GM12878 (cell line): ENCODE data around the gene CHST15. TPM values are rescaled to one million over a fixed set of nuclear protein-coding genes. Genes with fewer than 3 reads are reported as not detected.

Source experiments
- ATAC-seq: fragments of 200-7000 bp; cut with Tn5 transposase; 3 replicates; pipeline ENCODE4 v1.9.1; 2020; ENCODE audit warnings: mild to moderate bottlenecking, moderate library complexity
- BruUV-seq: library from RNA; stranded (reverse); fragments of 400-500 nt; replicated peaks from 2 replicates; lab custom pipeline; 2021; lab: Mats Ljungman, UMichigan
- CTCF ChIA-PET: fragments of 300-600 bp; sonication (Branson Sonifier 250); formaldehyde crosslinking; extraction: SDS; loops from one replicate; lab custom pipeline; 2021; ENCODE audit warnings: inconsistent platforms; lab: Yijun Ruan, JAX
- POLR2A ChIA-PET: fragments of 350-600 bp; formaldehyde crosslinking; extraction: SDS; loops from one replicate; lab custom pipeline; 2021; ENCODE audit warnings: inconsistent platforms; lab: Charles Lee
- RAD21 ChIA-PET: fragments of 300-600 bp; sonication (Branson Sonifier 250); formaldehyde crosslinking; loops from one replicate; lab custom pipeline; 2023; ENCODE audit warnings: antibody characterized with exemption; ENCODE audit not compliant: unreplicated experiment; lab: Charles Lee
- SMC1A ChIA-PET: fragments of 300-600 bp; sonication (Branson Sonifier 250); formaldehyde crosslinking; loops from one replicate; lab custom pipeline; 2023; ENCODE audit not compliant: unreplicated experiment, uncharacterized antibody; lab: Charles Lee
- DNase-seq: peaks from one replicate; pipeline ENCODE4 v3.0.0-alpha.2; 2011; ENCODE audit warnings: low read depth, low spot score
- FAIRE-seq: peaks from 3 replicates; lab custom pipeline; 2011; peaks lifted over from hg19 to GRCh38; lab: Jason Lieb, UNC
- H2AFZ ChIP-seq: 2 replicates; pipeline ENCODE4 v1.6.0; 2011; ENCODE audit warnings: low read depth, low read length, control low read depth; ENCODE audit not compliant: control insufficient read depth
- H3K27ac ChIP-seq: 2 replicates; pipeline ENCODE4 v1.5.1; 2011; ENCODE audit warnings: control low read depth; ENCODE audit not compliant: control insufficient read depth, insufficient read depth
- H3K27me3 ChIP-seq, 2 experiments: replicated peaks in 1 of 2; 2 replicates each; pipeline versions ENCODE4 v1.6.0 to v1.6.1; 2011; ENCODE audit warnings: low read length in 1 of 2; ENCODE audit not compliant: control insufficient read depth in 2 of 2, insufficient read depth in 2 of 2
- H3K36me3 ChIP-seq, 2 experiments: 2 replicates each; pipeline ENCODE4 v1.5.1; 2011; ENCODE audit warnings: low read length in 1 of 2; ENCODE audit not compliant: control insufficient read depth in 2 of 2, insufficient read depth in 2 of 2
- H3K4me1 ChIP-seq: 2 replicates; pipeline ENCODE4 v1.6.1; 2011; ENCODE audit warnings: mild to moderate bottlenecking, low read length, moderate library complexity, mixed read lengths; ENCODE audit not compliant: control insufficient read depth, insufficient read depth
- H3K4me2 ChIP-seq: 2 replicates; pipeline ENCODE4 v1.6.0; 2011; ENCODE audit warnings: control low read depth; ENCODE audit not compliant: control insufficient read depth, insufficient read depth
- H3K4me3 ChIP-seq: fragments of 200-600 bp; sonication (generic); 2 replicates; pipeline ENCODE4 v1.5.1; 2016
- H3K79me2 ChIP-seq: 2 replicates; pipeline ENCODE4 v1.6.0; 2011; ENCODE audit warnings: low read length; ENCODE audit not compliant: control insufficient read depth, insufficient read depth
- H3K9ac ChIP-seq: 2 replicates; pipeline ENCODE4 v1.8.0; 2011; ENCODE audit warnings: low read length, control low read depth, mixed read lengths; ENCODE audit not compliant: control insufficient read depth, insufficient read depth
- H3K9me3 ChIP-seq: replicated peaks from 3 replicates; pipeline ENCODE4 v1.5.1; 2011; ENCODE audit warnings: mild to moderate bottlenecking, low read length; ENCODE audit not compliant: control insufficient read depth, insufficient read depth
- H4K20me1 ChIP-seq: 2 replicates; pipeline ENCODE4 v1.6.0; 2011; ENCODE audit not compliant: control insufficient read depth, insufficient read depth
- GATAD2B ChIP-seq: fragments of 450-650 bp; conservative IDR thresholded peaks from 2 replicates; pipeline ENCODE4 v1.6.1; 2017; ENCODE audit warnings: low read depth, mild to moderate bottlenecking, moderate library complexity
- HCFC1 ChIP-seq: fragments of 150-350 bp; IDR thresholded peaks from 2 replicates; pipeline ENCODE4 v1.6.1; 2014; ENCODE audit warnings: low read length
- MEF2A ChIP-seq: IDR thresholded peaks from 2 replicates; pipeline ENCODE4 v1.6.1; 2011; ENCODE audit warnings: low read depth, mild to moderate bottlenecking, low read length, moderate library complexity; ENCODE audit not compliant: insufficient read depth
- NFIC ChIP-seq: IDR thresholded peaks from 2 replicates; pipeline ENCODE4 v1.6.1; 2012; ENCODE audit warnings: low read depth, mild to moderate bottlenecking, inconsistent platforms, low read length, moderate library complexity
- NR2C1 ChIP-seq: fragments of 450-650 bp; IDR thresholded peaks from 2 replicates; pipeline ENCODE4 v1.6.1; 2017; ENCODE audit warnings: antibody characterized with exemption, mild to moderate bottlenecking, moderate library complexity
- NR2F1 ChIP-seq: fragments of 450-650 bp; conservative IDR thresholded peaks from 2 replicates; pipeline ENCODE4 v1.6.1; 2017; ENCODE audit warnings: mild to moderate bottlenecking
- SUPT20H ChIP-seq: IDR thresholded peaks from 2 replicates; pipeline ENCODE4 v1.6.1; 2011; ENCODE audit warnings: low read depth, mild to moderate bottlenecking, low read length, moderate library complexity, borderline replicate concordance; ENCODE audit not compliant: control insufficient read depth
- WRNIP1 ChIP-seq: IDR thresholded peaks from 2 replicates; pipeline ENCODE4 v1.6.1; 2011; ENCODE audit warnings: low read depth, low read length, improper control_type of control experiment, borderline replicate concordance
- ZNF217 ChIP-seq: fragments of 450-650 bp; IDR thresholded peaks from 2 replicates; pipeline ENCODE4 v1.6.1; 2017; ENCODE audit warnings: antibody characterized with exemption, mild to moderate bottlenecking
- WGBS: methylation state at CpG from one replicate; pipeline ENCODE4 v1.1.6; 2016; ENCODE audit warnings: low lambda C conversion rate; ENCODE audit not compliant: insufficient replicate concordance, insufficient coverage; ENCODE audit errors: missing lambda C conversion rate; 5-methylcytosine and 5-hydroxymethylcytosine counted together
- in situ Hi-C: fragments of 300-500 bp; cut with MboI; formaldehyde crosslinking; loops from 9 replicates; pipeline ENCODE4 v1.14.3; 2018; ENCODE audit warnings: mixed read lengths
- intact Hi-C: fragments of 100-400 bp; cut with micrococcal nuclease; formaldehyde crosslinking; loops from one replicate; pipeline ENCODE4 v1.14.2; 2022; ENCODE audit not compliant: unreplicated experiment
- polyA plus RNA-seq, 11 experiments: library from polyadenylated mRNA; depleted of rRNA in 4 of 11; unstranded in 6 of 11; stranded (reverse) in 5 of 11; fragments of >200 nt; fragmentation: Nextera tagmentation in 4 of 11; fragmentation: Illumina TruSeq in 1 of 11; extraction: Ambion mirVana in 4 of 11; extraction: Trizol in 1 of 11; gene quantifications; 1 replicate in 1 of 11; 2 replicates in 10 of 11; pipeline versions ENCODE4 v1.2.1 to v1.2.3, GENCODE V29; 2011 to 2016; ENCODE audit warnings: inconsistent platforms in 2 of 11, missing spikeins in 2 of 11, low read depth in 1 of 11
- total RNA-seq, 4 experiments: library from RNA; depleted of rRNA in 3 of 4; stranded (reverse); fragments of >200 nt in 3 of 4; fragmentation: Illumina TruSeq in 1 of 4; extraction: Trizol in 1 of 4; gene quantifications; 2 replicates each; pipeline versions ENCODE4 v1.2.1 to v1.2.3, GENCODE V29; 2013 to 2021
- TF ChIP-seq, protein P1 (sequence below): fragments of 450-650 bp; conservative IDR thresholded peaks from 2 replicates; pipeline ENCODE4 v1.6.1; 2017; ENCODE audit warnings: mild to moderate bottlenecking, moderate library complexity
- TF ChIP-seq, protein P2 (sequence below): fragments of 150-350 bp; IDR thresholded peaks from 2 replicates; pipeline ENCODE4 v1.6.1; 2016; ENCODE audit warnings: low read depth, low read length
- TF ChIP-seq, protein P3 (sequence below): fragments of 450-650 bp; IDR thresholded peaks from 2 replicates; pipeline ENCODE4 v1.6.1; 2017; ENCODE audit warnings: mild to moderate bottlenecking

CHST15 gene
- total and polyA plus RNA-seq, 10 of the 15 experiments (the other 5 are each of a cell fraction or from before 2014, with no cell fraction given), result 0.02 to 0.53 (median 0.05) TPM; not detected in 1

DNA sequence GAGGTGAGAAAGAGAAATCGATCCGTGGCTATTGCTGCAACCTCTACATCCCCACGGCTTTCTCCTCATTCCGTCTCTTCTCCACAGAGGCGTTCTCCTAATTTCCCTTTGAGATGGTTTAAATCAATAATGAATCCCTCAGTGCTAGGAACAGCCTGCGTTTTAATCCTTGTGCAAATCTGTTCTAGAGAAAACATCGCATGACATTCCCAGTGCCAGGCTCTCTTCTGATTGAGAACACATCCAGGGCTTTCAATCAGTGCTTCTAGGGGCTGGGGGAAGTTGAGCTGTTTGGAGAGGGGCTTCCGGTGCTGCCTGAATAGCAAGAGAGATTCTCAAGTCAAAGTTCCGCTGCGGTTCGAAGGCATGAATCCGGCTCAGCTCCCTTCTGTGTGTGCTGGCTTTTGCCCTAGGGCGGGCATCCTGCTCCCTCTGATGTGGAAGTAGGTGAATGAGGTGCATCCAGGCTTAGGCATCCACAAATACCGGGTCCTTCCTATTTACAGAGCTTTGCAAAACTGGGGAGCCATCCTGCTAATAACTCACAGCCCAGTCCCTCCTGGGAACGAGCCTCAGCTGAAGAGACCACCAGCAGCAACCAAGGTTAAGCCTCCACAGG, 62.8 kb downstream of the CHST15 start (continued):
- no peak for TF ChIP-seq NFIC
- TF ChIP-seq NR2F1, result no peak

DNA sequence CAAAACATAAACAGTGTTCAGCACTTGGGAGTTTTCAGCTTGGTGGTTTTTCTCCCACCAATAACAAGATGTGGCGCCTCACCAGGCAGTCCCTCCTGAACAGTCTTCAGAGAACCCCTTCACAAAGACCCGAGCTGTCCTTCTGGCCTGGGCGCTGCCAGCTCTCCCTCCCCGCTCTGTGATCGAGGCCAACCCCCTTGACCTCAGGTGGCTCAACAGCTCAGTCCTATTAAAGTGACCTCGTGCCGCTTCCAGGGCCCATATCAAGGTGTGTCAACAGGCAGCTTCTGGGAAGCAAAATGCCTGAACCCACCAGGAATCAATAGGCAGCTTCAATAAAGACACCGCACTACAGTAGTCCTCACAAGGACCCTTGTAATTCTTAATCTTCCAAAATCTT, 63.3 kb downstream of the CHST15 start:
- H3K79me2 ChIP-seq, result no peaks in the 10 kb centered on the region
- ATAC-seq, result no peak
- SMC1A ChIA-PET, result interaction anchor here (1.0 to 1.3 kb wide), 2 partner anchors 13 to 15 kb away, joined by 3 to 4 read pairs; no protein-coding TSS in a partner anchor
- 56% methylated on average over 8 of the region's 8 CpGs for WGBS
- H4K20me1 ChIP-seq, result no peaks in the 10 kb centered on the region
- no peak overlapping the region for H3K27ac ChIP-seq
- POLR2A ChIA-PET, result no interaction called here
- BruUV-seq, result no TSS peak
- DNase-seq, result no peak
- H3K27me3 ChIP-seq, result no peaks in the 10 kb centered on the region; a peak in 3 of 4 replicates
- CTCF ChIA-PET, result interaction anchor here (1.0 kb wide), 1 partner anchor 13 kb away, joined by 3 read pairs; no protein-coding TSS in a partner anchor
- H3K36me3 ChIP-seq, result no peaks in the 10 kb centered on the region
- no peaks in the 10 kb centered on the region for H3K4me1 ChIP-seq
- no peak overlapping the region for H3K4me2 ChIP-seq
- H3K9me3 ChIP-seq, result no peaks in the 10 kb centered on the region
- RAD21 ChIA-PET, result interaction anchor here (1.2 kb wide), 1 partner anchor 13 kb away, joined by 3 read pairs; no protein-coding TSS in a partner anchor
- no peak overlapping the region for H2AFZ ChIP-seq
- no peak for FAIRE-seq
- no peak overlapping the region for H3K9ac ChIP-seq
- H3K4me3 ChIP-seq, result no peak overlapping the region
- intact Hi-C loops, result no loop called here
- in situ Hi-C loops, result no loop called here
- TF ChIP-seq, protein P1, sequence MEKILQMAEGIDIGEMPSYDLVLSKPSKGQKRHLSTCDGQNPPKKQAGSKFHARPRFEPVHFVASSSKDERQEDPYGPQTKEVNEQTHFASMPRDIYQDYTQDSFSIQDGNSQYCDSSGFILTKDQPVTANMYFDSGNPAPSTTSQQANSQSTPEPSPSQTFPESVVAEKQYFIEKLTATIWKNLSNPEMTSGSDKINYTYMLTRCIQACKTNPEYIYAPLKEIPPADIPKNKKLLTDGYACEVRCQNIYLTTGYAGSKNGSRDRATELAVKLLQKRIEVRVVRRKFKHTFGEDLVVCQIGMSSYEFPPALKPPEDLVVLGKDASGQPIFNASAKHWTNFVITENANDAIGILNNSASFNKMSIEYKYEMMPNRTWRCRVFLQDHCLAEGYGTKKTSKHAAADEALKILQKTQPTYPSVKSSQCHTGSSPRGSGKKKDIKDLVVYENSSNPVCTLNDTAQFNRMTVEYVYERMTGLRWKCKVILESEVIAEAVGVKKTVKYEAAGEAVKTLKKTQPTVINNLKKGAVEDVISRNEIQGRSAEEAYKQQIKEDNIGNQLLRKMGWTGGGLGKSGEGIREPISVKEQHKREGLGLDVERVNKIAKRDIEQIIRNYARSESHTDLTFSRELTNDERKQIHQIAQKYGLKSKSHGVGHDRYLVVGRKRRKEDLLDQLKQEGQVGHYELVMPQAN, result no peak
- no peak for TF ChIP-seq WRNIP1
- no peak for TF ChIP-seq MEF2A
- TF ChIP-seq NR2C1, result no peak
- TF ChIP-seq, protein P2, sequence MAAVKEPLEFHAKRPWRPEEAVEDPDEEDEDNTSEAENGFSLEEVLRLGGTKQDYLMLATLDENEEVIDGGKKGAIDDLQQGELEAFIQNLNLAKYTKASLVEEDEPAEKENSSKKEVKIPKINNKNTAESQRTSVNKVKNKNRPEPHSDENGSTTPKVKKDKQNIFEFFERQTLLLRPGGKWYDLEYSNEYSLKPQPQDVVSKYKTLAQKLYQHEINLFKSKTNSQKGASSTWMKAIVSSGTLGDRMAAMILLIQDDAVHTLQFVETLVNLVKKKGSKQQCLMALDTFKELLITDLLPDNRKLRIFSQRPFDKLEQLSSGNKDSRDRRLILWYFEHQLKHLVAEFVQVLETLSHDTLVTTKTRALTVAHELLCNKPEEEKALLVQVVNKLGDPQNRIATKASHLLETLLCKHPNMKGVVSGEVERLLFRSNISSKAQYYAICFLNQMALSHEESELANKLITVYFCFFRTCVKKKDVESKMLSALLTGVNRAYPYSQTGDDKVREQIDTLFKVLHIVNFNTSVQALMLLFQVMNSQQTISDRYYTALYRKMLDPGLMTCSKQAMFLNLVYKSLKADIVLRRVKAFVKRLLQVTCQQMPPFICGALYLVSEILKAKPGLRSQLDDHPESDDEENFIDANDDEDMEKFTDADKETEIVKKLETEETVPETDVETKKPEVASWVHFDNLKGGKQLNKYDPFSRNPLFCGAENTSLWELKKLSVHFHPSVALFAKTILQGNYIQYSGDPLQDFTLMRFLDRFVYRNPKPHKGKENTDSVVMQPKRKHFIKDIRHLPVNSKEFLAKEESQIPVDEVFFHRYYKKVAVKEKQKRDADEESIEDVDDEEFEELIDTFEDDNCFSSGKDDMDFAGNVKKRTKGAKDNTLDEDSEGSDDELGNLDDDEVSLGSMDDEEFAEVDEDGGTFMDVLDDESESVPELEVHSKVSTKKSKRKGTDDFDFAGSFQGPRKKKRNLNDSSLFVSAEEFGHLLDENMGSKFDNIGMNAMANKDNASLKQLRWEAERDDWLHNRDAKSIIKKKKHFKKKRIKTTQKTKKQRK, result no peak
- no peak for TF ChIP-seq GATAD2B
- TF ChIP-seq, protein P3, sequence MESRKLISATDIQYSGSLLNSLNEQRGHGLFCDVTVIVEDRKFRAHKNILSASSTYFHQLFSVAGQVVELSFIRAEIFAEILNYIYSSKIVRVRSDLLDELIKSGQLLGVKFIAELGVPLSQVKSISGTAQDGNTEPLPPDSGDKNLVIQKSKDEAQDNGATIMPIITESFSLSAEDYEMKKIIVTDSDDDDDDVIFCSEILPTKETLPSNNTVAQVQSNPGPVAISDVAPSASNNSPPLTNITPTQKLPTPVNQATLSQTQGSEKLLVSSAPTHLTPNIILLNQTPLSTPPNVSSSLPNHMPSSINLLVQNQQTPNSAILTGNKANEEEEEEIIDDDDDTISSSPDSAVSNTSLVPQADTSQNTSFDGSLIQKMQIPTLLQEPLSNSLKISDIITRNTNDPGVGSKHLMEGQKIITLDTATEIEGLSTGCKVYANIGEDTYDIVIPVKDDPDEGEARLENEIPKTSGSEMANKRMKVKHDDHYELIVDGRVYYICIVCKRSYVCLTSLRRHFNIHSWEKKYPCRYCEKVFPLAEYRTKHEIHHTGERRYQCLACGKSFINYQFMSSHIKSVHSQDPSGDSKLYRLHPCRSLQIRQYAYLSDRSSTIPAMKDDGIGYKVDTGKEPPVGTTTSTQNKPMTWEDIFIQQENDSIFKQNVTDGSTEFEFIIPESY, result no peak
- TF ChIP-seq ZNF217, result no peak
- no peak for TF ChIP-seq SUPT20H
- no peak for TF ChIP-seq NFIC
- no peak for TF ChIP-seq HCFC1
